GM12878 (cell line): ENCODE data around the gene SLAMF9. TPM values are rescaled to one million over a fixed set of nuclear protein-coding genes. Genes with fewer than 3 reads are reported as not detected.

Experiments
- ATAC-seq: fragments of 200-7000 bp; cut with Tn5 transposase; 3 replicates; pipeline ENCODE4 v1.9.1; 2020; ENCODE audit warnings: mild to moderate bottlenecking, moderate library complexity
- BruUV-seq: library from RNA; stranded (reverse); fragments of 400-500 nt; replicated peaks from 2 replicates; lab custom pipeline; 2021; lab: Mats Ljungman, UMichigan
- CTCF ChIA-PET: fragments of 300-600 bp; sonication (Branson Sonifier 250); formaldehyde crosslinking; extraction: SDS; loops from one replicate; lab custom pipeline; 2021; ENCODE audit warnings: inconsistent platforms; lab: Yijun Ruan, JAX
- POLR2A ChIA-PET: fragments of 350-600 bp; formaldehyde crosslinking; extraction: SDS; loops from one replicate; lab custom pipeline; 2021; ENCODE audit warnings: inconsistent platforms; lab: Charles Lee
- RAD21 ChIA-PET: fragments of 300-600 bp; sonication (Branson Sonifier 250); formaldehyde crosslinking; loops from one replicate; lab custom pipeline; 2023; ENCODE audit warnings: antibody characterized with exemption; ENCODE audit not compliant: unreplicated experiment; lab: Charles Lee
- SMC1A ChIA-PET: fragments of 300-600 bp; sonication (Branson Sonifier 250); formaldehyde crosslinking; loops from one replicate; lab custom pipeline; 2023; ENCODE audit not compliant: unreplicated experiment, uncharacterized antibody; lab: Charles Lee
- DNase-seq: peaks from one replicate; pipeline ENCODE4 v3.0.0-alpha.2; 2011; ENCODE audit warnings: low read depth, low spot score
- FAIRE-seq: peaks from 3 replicates; lab custom pipeline; 2011; peaks lifted over from hg19 to GRCh38; lab: Jason Lieb, UNC
- H2AFZ ChIP-seq: 2 replicates; pipeline ENCODE4 v1.6.0; 2011; ENCODE audit warnings: low read depth, low read length, control low read depth; ENCODE audit not compliant: control insufficient read depth
- H3K27ac ChIP-seq: 2 replicates; pipeline ENCODE4 v1.5.1; 2011; ENCODE audit warnings: control low read depth; ENCODE audit not compliant: control insufficient read depth, insufficient read depth
- H3K27me3 ChIP-seq, 2 experiments: replicated peaks in 1 of 2; 2 replicates each; pipeline versions ENCODE4 v1.6.0 to v1.6.1; 2011; ENCODE audit warnings: low read length in 1 of 2; ENCODE audit not compliant: control insufficient read depth in 2 of 2, insufficient read depth in 2 of 2
- H3K36me3 ChIP-seq, 2 experiments: 2 replicates each; pipeline ENCODE4 v1.5.1; 2011; ENCODE audit warnings: low read length in 1 of 2; ENCODE audit not compliant: control insufficient read depth in 2 of 2, insufficient read depth in 2 of 2
- H3K4me1 ChIP-seq: 2 replicates; pipeline ENCODE4 v1.6.1; 2011; ENCODE audit warnings: mild to moderate bottlenecking, low read length, moderate library complexity, mixed read lengths; ENCODE audit not compliant: control insufficient read depth, insufficient read depth
- H3K4me2 ChIP-seq: 2 replicates; pipeline ENCODE4 v1.6.0; 2011; ENCODE audit warnings: control low read depth; ENCODE audit not compliant: control insufficient read depth, insufficient read depth
- H3K4me3 ChIP-seq: fragments of 200-600 bp; sonication (generic); 2 replicates; pipeline ENCODE4 v1.5.1; 2016
- H3K79me2 ChIP-seq: 2 replicates; pipeline ENCODE4 v1.6.0; 2011; ENCODE audit warnings: low read length; ENCODE audit not compliant: control insufficient read depth, insufficient read depth
- H3K9ac ChIP-seq: 2 replicates; pipeline ENCODE4 v1.8.0; 2011; ENCODE audit warnings: low read length, control low read depth, mixed read lengths; ENCODE audit not compliant: control insufficient read depth, insufficient read depth
- H3K9me3 ChIP-seq: replicated peaks from 3 replicates; pipeline ENCODE4 v1.5.1; 2011; ENCODE audit warnings: mild to moderate bottlenecking, low read length; ENCODE audit not compliant: control insufficient read depth, insufficient read depth
- H4K20me1 ChIP-seq: 2 replicates; pipeline ENCODE4 v1.6.0; 2011; ENCODE audit not compliant: control insufficient read depth, insufficient read depth
- BCL3 ChIP-seq: IDR thresholded peaks from 2 replicates; pipeline ENCODE4 v1.6.1; 2011; ENCODE audit warnings: borderline replicate concordance, low read depth, mild to moderate bottlenecking, moderate library complexity, low read length; ENCODE audit not compliant: insufficient read depth, poor library complexity, severe bottlenecking
- BHLHE40 ChIP-seq, 2 experiments: fragments of 450-650 bp in 1 of 2; IDR thresholded peaks; 2 replicates each; pipeline ENCODE4 v1.6.1; 2011 to 2017; ENCODE audit warnings: low read depth in 2 of 2, borderline replicate concordance in 1 of 2, improper control_type of control experiment in 1 of 2, low read length in 1 of 2, mild to moderate bottlenecking in 1 of 2
- CHD1 ChIP-seq: IDR thresholded peaks from 2 replicates; pipeline ENCODE4 v1.6.1; 2012; ENCODE audit warnings: low read depth, low read length, improper control_type of control experiment
- CREM ChIP-seq: IDR thresholded peaks from 2 replicates; pipeline ENCODE4 v1.6.1; 2014; ENCODE audit warnings: antibody characterized with exemption, low read depth
- CTCF ChIP-seq, 3 experiments: IDR thresholded peaks in 2 of 3; conservative IDR thresholded peaks in 1 of 3; 2 replicates each; pipeline ENCODE4 v1.5.1; 2011; ENCODE audit warnings: low read depth in 3 of 3, low read length in 3 of 3, mild to moderate bottlenecking in 3 of 3, control low read depth in 2 of 3, moderate library complexity in 2 of 3, inconsistent platforms in 1 of 3, mixed read lengths in 1 of 3; ENCODE audit not compliant: control insufficient read depth in 2 of 3, insufficient read depth in 1 of 3; ENCODE audit errors: extremely low read depth in 1 of 3
- DPF2 ChIP-seq: fragments of 450-650 bp; IDR thresholded peaks from 2 replicates; pipeline ENCODE4 v1.6.1; 2017; ENCODE audit warnings: mild to moderate bottlenecking
- IKZF1 ChIP-seq: fragments of 450-650 bp; conservative IDR thresholded peaks from 2 replicates; pipeline ENCODE4 v1.6.1; 2017; ENCODE audit warnings: antibody characterized with exemption, mild to moderate bottlenecking
- IKZF2 ChIP-seq, 2 experiments: fragments of 450-650 bp; IDR thresholded peaks; 2 replicates each; pipeline ENCODE4 v1.6.1; 2017; ENCODE audit warnings: mild to moderate bottlenecking in 2 of 2, moderate library complexity in 2 of 2
- IRF5 ChIP-seq: fragments of 450-650 bp; IDR thresholded peaks from 2 replicates; pipeline ENCODE4 v1.6.1; 2017; ENCODE audit warnings: borderline replicate concordance
- MYC ChIP-seq: IDR thresholded peaks from 2 replicates; pipeline ENCODE4 v1.6.1; 2011; ENCODE audit warnings: mild to moderate bottlenecking, low read length, moderate library complexity, inconsistent platforms; ENCODE audit not compliant: insufficient read depth, insufficient replicate concordance, insufficient read length, severe bottlenecking
- NFIC ChIP-seq: IDR thresholded peaks from 2 replicates; pipeline ENCODE4 v1.6.1; 2012; ENCODE audit warnings: low read depth, mild to moderate bottlenecking, inconsistent platforms, low read length, moderate library complexity
- POU2F2 ChIP-seq: IDR thresholded peaks from 3 replicates; pipeline ENCODE4 v1.6.1; 2011; ENCODE audit warnings: low read depth, mild to moderate bottlenecking, low read length, borderline replicate concordance
- RELB ChIP-seq: fragments of 450-650 bp; IDR thresholded peaks from 2 replicates; pipeline ENCODE4 v1.6.1; 2017; ENCODE audit warnings: low read depth, mild to moderate bottlenecking, moderate library complexity
- RUNX3 ChIP-seq: IDR thresholded peaks from 2 replicates; pipeline ENCODE4 v1.6.1; 2012; ENCODE audit warnings: low read length, inconsistent platforms
- SIN3A ChIP-seq: IDR thresholded peaks from 2 replicates; pipeline ENCODE4 v1.6.1; 2012; ENCODE audit warnings: low read depth, low read length, improper control_type of control experiment
- SRF ChIP-seq, 2 experiments: IDR thresholded peaks; 2 replicates each; pipeline ENCODE4 v1.6.1; 2011; ENCODE audit warnings: low read depth in 2 of 2, low read length in 2 of 2, mild to moderate bottlenecking in 1 of 2, moderate library complexity in 1 of 2
- WGBS: methylation state at CpG from one replicate; pipeline ENCODE4 v1.1.6; 2016; ENCODE audit warnings: low lambda C conversion rate; ENCODE audit not compliant: insufficient replicate concordance, insufficient coverage; ENCODE audit errors: missing lambda C conversion rate; 5-methylcytosine and 5-hydroxymethylcytosine counted together
- in situ Hi-C: fragments of 300-500 bp; cut with MboI; formaldehyde crosslinking; loops from 9 replicates; pipeline ENCODE4 v1.14.3; 2018; ENCODE audit warnings: mixed read lengths
- intact Hi-C: fragments of 100-400 bp; cut with micrococcal nuclease; formaldehyde crosslinking; loops from one replicate; pipeline ENCODE4 v1.14.2; 2022; ENCODE audit not compliant: unreplicated experiment
- polyA plus RNA-seq, 11 experiments: library from polyadenylated mRNA; depleted of rRNA in 4 of 11; unstranded in 6 of 11; stranded (reverse) in 5 of 11; fragments of >200 nt; fragmentation: Nextera tagmentation in 4 of 11; fragmentation: Illumina TruSeq in 1 of 11; extraction: Ambion mirVana in 4 of 11; extraction: Trizol in 1 of 11; gene quantifications; 1 replicate in 1 of 11; 2 replicates in 10 of 11; pipeline versions ENCODE4 v1.2.1 to v1.2.3, GENCODE V29; 2011 to 2016; ENCODE audit warnings: inconsistent platforms in 2 of 11, missing spikeins in 2 of 11, low read depth in 1 of 11
- total RNA-seq, 4 experiments: library from RNA; depleted of rRNA in 3 of 4; stranded (reverse); fragments of >200 nt in 3 of 4; fragmentation: Illumina TruSeq in 1 of 4; extraction: Trizol in 1 of 4; gene quantifications; 2 replicates each; pipeline versions ENCODE4 v1.2.1 to v1.2.3, GENCODE V29; 2013 to 2021

The SLAMF9 gene
- total and polyA plus RNA-seq, 10 of the 15 experiments (the other 5 are each of a cell fraction or from before 2014, with no cell fraction given), result not detected

GRCh38 chr1:159927849-159928431 is 26.1 kb downstream of the SLAMF9 start:
- H2AFZ ChIP-seq, result no peak overlapping the region
- no peaks in the 10 kb centered on the region for H3K9me3 ChIP-seq
- ATAC-seq (no peak), FAIRE-seq (no peak), DNase-seq (no peak)
- H4K20me1 ChIP-seq, result no peaks in the 10 kb centered on the region
- no TSS peak for BruUV-seq
- WGBS, result 23% methylated on average over 12 of the region's 13 CpGs
- intact Hi-C loops (loop anchor here (10.0 kb wide), 1 partner anchor 853 kb away; the partner anchor contains the start of gene AIM2), in situ Hi-C loops (no loop called here)
- ChIA-PET POLR2A (no interaction called here), SMC1A (interaction anchor here (8.1 kb wide), 1 partner anchor 79 kb away, joined by 57 read pairs; no protein-coding TSS in a partner anchor), CTCF (interaction anchor here (0.8 to 22.4 kb wide), 5 partner anchors 35 to 158 kb away, joined by 3 to 422 read pairs (median 6); no protein-coding TSS in a partner anchor), RAD21 (interaction anchor here (0.7 to 1.4 kb wide), 3 partner anchors 35 to 174 kb away, joined by 3 to 10 read pairs (median 6); no protein-coding TSS in a partner anchor)
- peaks cover 13% of the 10 kb centered on the region; the same call in 1 of the 2 replicates for H3K4me1 ChIP-seq
- H3K27me3 ChIP-seq, result no peaks in the 10 kb centered on the region
- no peak overlapping the region for H3K4me3 ChIP-seq
- H3K27ac ChIP-seq, result no peak overlapping the region
- H3K9ac ChIP-seq, result no peak overlapping the region
- H3K36me3 ChIP-seq, result no peaks in the 10 kb centered on the region
- no peak overlapping the region for H3K4me2 ChIP-seq
- H3K79me2 ChIP-seq, result peaks cover 25% of the 10 kb centered on the region
- peak; percentile 58 to 63 for TF ChIP-seq IKZF2 (IDR thresholded peaks at IDR 0.05)
- peak; percentile 69; the same call in 1 of the 2 replicates for TF ChIP-seq RELB
- no peak for TF ChIP-seq SIN3A
- TF ChIP-seq POU2F2, result no peak
- TF ChIP-seq RUNX3, result peak; percentile 92
- peak in 1 of 3 experiments; percentile 9; a peak in 1 of 6 replicates for TF ChIP-seq CTCF (IDR thresholded peaks at IDR 0.05 in 2 of 3, conservative IDR thresholded peaks at IDR 0.05 in 1 of 3; ENCODE audit: control insufficient read depth in 2 of 3, extremely low read depth in 1 of 3, insufficient read depth in 1 of 3, low read depth in 3 of 3, low read length in 3 of 3)
- TF ChIP-seq BCL3, result peak; percentile 23
- peak; percentile 67; the same call in 1 of the 2 replicates for TF ChIP-seq NFIC
- peak; percentile 25; the same call in 1 of the 2 replicates for TF ChIP-seq CREM
- no peak for TF ChIP-seq SRF (IDR thresholded peaks at IDR 0.05; ENCODE audit: low read depth in 2 of 2, low read length in 2 of 2)
- TF ChIP-seq CHD1, result no peak
- TF ChIP-seq MYC, result no peak
- TF ChIP-seq BHLHE40 (IDR thresholded peaks at IDR 0.05; ENCODE audit: borderline replicate concordance in 1 of 2, low read depth in 2 of 2, low read length in 1 of 2), result peak; percentile 61 to 72; a peak in 3 of 4 replicates
- peak; percentile 39; the same call in 1 of the 2 replicates for TF ChIP-seq DPF2
- no peak for TF ChIP-seq IRF5
- TF ChIP-seq IKZF1, result peak; percentile 70
